GM12878 (cell line): ENCODE measurements around the gene CTIF. TPM values are rescaled to one million over a fixed set of nuclear protein-coding genes. Genes with fewer than 3 reads are reported as not detected.

Source experiments
- ATAC-seq: fragments of 200-7000 bp; cut with Tn5 transposase; 3 replicates; pipeline ENCODE4 v1.9.1; 2020; ENCODE audit warnings: mild to moderate bottlenecking, moderate library complexity
- BruUV-seq: library from RNA; stranded (reverse); fragments of 400-500 nt; replicated peaks from 2 replicates; lab custom pipeline; 2021; lab: Mats Ljungman, UMichigan
- CTCF ChIA-PET: fragments of 300-600 bp; sonication (Branson Sonifier 250); formaldehyde crosslinking; extraction: SDS; loops from one replicate; lab custom pipeline; 2021; ENCODE audit warnings: inconsistent platforms; lab: Yijun Ruan, JAX
- POLR2A ChIA-PET: fragments of 350-600 bp; formaldehyde crosslinking; extraction: SDS; loops from one replicate; lab custom pipeline; 2021; ENCODE audit warnings: inconsistent platforms; lab: Charles Lee
- RAD21 ChIA-PET: fragments of 300-600 bp; sonication (Branson Sonifier 250); formaldehyde crosslinking; loops from one replicate; lab custom pipeline; 2023; ENCODE audit warnings: antibody characterized with exemption; ENCODE audit not compliant: unreplicated experiment; lab: Charles Lee
- SMC1A ChIA-PET: fragments of 300-600 bp; sonication (Branson Sonifier 250); formaldehyde crosslinking; loops from one replicate; lab custom pipeline; 2023; ENCODE audit not compliant: unreplicated experiment, uncharacterized antibody; lab: Charles Lee
- DNase-seq: peaks from one replicate; pipeline ENCODE4 v3.0.0-alpha.2; 2011; ENCODE audit warnings: low read depth, low spot score
- FAIRE-seq: peaks from 3 replicates; lab custom pipeline; 2011; peaks lifted over from hg19 to GRCh38; lab: Jason Lieb, UNC
- H2AFZ ChIP-seq: 2 replicates; pipeline ENCODE4 v1.6.0; 2011; ENCODE audit warnings: low read depth, low read length, control low read depth; ENCODE audit not compliant: control insufficient read depth
- H3K27ac ChIP-seq: 2 replicates; pipeline ENCODE4 v1.5.1; 2011; ENCODE audit warnings: control low read depth; ENCODE audit not compliant: control insufficient read depth, insufficient read depth
- H3K27me3 ChIP-seq, 2 experiments: replicated peaks in 1 of 2; 2 replicates each; pipeline versions ENCODE4 v1.6.0 to v1.6.1; 2011; ENCODE audit warnings: low read length in 1 of 2; ENCODE audit not compliant: control insufficient read depth in 2 of 2, insufficient read depth in 2 of 2
- H3K36me3 ChIP-seq, 2 experiments: 2 replicates each; pipeline ENCODE4 v1.5.1; 2011; ENCODE audit warnings: low read length in 1 of 2; ENCODE audit not compliant: control insufficient read depth in 2 of 2, insufficient read depth in 2 of 2
- H3K4me1 ChIP-seq: 2 replicates; pipeline ENCODE4 v1.6.1; 2011; ENCODE audit warnings: mild to moderate bottlenecking, low read length, moderate library complexity, mixed read lengths; ENCODE audit not compliant: control insufficient read depth, insufficient read depth
- H3K4me2 ChIP-seq: 2 replicates; pipeline ENCODE4 v1.6.0; 2011; ENCODE audit warnings: control low read depth; ENCODE audit not compliant: control insufficient read depth, insufficient read depth
- H3K4me3 ChIP-seq: fragments of 200-600 bp; sonication (generic); 2 replicates; pipeline ENCODE4 v1.5.1; 2016
- H3K79me2 ChIP-seq: 2 replicates; pipeline ENCODE4 v1.6.0; 2011; ENCODE audit warnings: low read length; ENCODE audit not compliant: control insufficient read depth, insufficient read depth
- H3K9ac ChIP-seq: 2 replicates; pipeline ENCODE4 v1.8.0; 2011; ENCODE audit warnings: low read length, control low read depth, mixed read lengths; ENCODE audit not compliant: control insufficient read depth, insufficient read depth
- H3K9me3 ChIP-seq: replicated peaks from 3 replicates; pipeline ENCODE4 v1.5.1; 2011; ENCODE audit warnings: mild to moderate bottlenecking, low read length; ENCODE audit not compliant: control insufficient read depth, insufficient read depth
- H4K20me1 ChIP-seq: 2 replicates; pipeline ENCODE4 v1.6.0; 2011; ENCODE audit not compliant: control insufficient read depth, insufficient read depth
- HCFC1 ChIP-seq: fragments of 150-350 bp; IDR thresholded peaks from 2 replicates; pipeline ENCODE4 v1.6.1; 2014; ENCODE audit warnings: low read length
- HDAC2 ChIP-seq: fragments of 200-600 bp; sonication (generic); IDR thresholded peaks from 2 replicates; pipeline ENCODE4 v1.6.1; 2017
- KLF5 ChIP-seq: fragments of 450-650 bp; IDR thresholded peaks from 2 replicates; pipeline ENCODE4 v1.6.1; 2014; ENCODE audit warnings: mild to moderate bottlenecking; ENCODE audit not compliant: partially characterized antibody
- LARP7 ChIP-seq: fragments of 450-650 bp; IDR thresholded peaks from 2 replicates; pipeline ENCODE4 v1.6.1; 2017; ENCODE audit warnings: mild to moderate bottlenecking
- MEF2B ChIP-seq: fragments of 450-650 bp; IDR thresholded peaks from 2 replicates; pipeline ENCODE4 v1.6.1; 2018; ENCODE audit warnings: mild to moderate bottlenecking, moderate library complexity; ENCODE audit not compliant: partially characterized antibody, poor library complexity, severe bottlenecking
- MYB ChIP-seq: fragments of 150-350 bp; IDR thresholded peaks from 2 replicates; pipeline ENCODE4 v1.6.1; 2014; ENCODE audit warnings: mild to moderate bottlenecking, low read depth, low read length, borderline replicate concordance
- POLR2AphosphoS5 ChIP-seq: IDR thresholded peaks from 2 replicates; pipeline ENCODE4 v1.6.1; 2011; ENCODE audit warnings: mild to moderate bottlenecking, low read length, inconsistent platforms
- RAD21 ChIP-seq: IDR thresholded peaks from 2 replicates; pipeline ENCODE4 v1.6.1; 2011; ENCODE audit warnings: mild to moderate bottlenecking, low read depth, low read length, moderate library complexity; ENCODE audit not compliant: insufficient read depth
- RELA ChIP-seq: fragments of 450-650 bp; IDR thresholded peaks from 2 replicates; pipeline ENCODE4 v1.8.0; 2014; ENCODE audit warnings: borderline replicate concordance; ENCODE audit not compliant: partially characterized antibody
- TCF3 ChIP-seq: IDR thresholded peaks from 2 replicates; pipeline ENCODE4 v1.6.1; 2012; ENCODE audit warnings: low read depth, mild to moderate bottlenecking, low read length, borderline replicate concordance; ENCODE audit not compliant: insufficient read depth
- TCF7 ChIP-seq: IDR thresholded peaks from 2 replicates; pipeline ENCODE4 v1.6.1; 2014; ENCODE audit warnings: antibody characterized with exemption, borderline replicate concordance
- ZNF384 ChIP-seq: IDR thresholded peaks from 2 replicates; pipeline ENCODE4 v1.6.1; 2012; ENCODE audit warnings: low read depth, mild to moderate bottlenecking, low read length, improper control_type of control experiment, borderline replicate concordance
- WGBS: methylation state at CpG from one replicate; pipeline ENCODE4 v1.1.6; 2016; ENCODE audit warnings: low lambda C conversion rate; ENCODE audit not compliant: insufficient replicate concordance, insufficient coverage; ENCODE audit errors: missing lambda C conversion rate; 5-methylcytosine and 5-hydroxymethylcytosine counted together
- in situ Hi-C: fragments of 300-500 bp; cut with MboI; formaldehyde crosslinking; loops from 9 replicates; pipeline ENCODE4 v1.14.3; 2018; ENCODE audit warnings: mixed read lengths
- intact Hi-C: fragments of 100-400 bp; cut with micrococcal nuclease; formaldehyde crosslinking; loops from one replicate; pipeline ENCODE4 v1.14.2; 2022; ENCODE audit not compliant: unreplicated experiment
- polyA plus RNA-seq, 11 experiments: library from polyadenylated mRNA; depleted of rRNA in 4 of 11; unstranded in 6 of 11; stranded (reverse) in 5 of 11; fragments of >200 nt; fragmentation: Nextera tagmentation in 4 of 11; fragmentation: Illumina TruSeq in 1 of 11; extraction: Ambion mirVana in 4 of 11; extraction: Trizol in 1 of 11; gene quantifications; 1 replicate in 1 of 11; 2 replicates in 10 of 11; pipeline versions ENCODE4 v1.2.1 to v1.2.3, GENCODE V29; 2011 to 2016; ENCODE audit warnings: inconsistent platforms in 2 of 11, missing spikeins in 2 of 11, low read depth in 1 of 11
- total RNA-seq, 4 experiments: library from RNA; depleted of rRNA in 3 of 4; stranded (reverse); fragments of >200 nt in 3 of 4; fragmentation: Illumina TruSeq in 1 of 4; extraction: Trizol in 1 of 4; gene quantifications; 2 replicates each; pipeline versions ENCODE4 v1.2.1 to v1.2.3, GENCODE V29; 2013 to 2021

CTIF gene
- total and polyA plus RNA-seq, 10 of the 15 experiments (the other 5 are each of a cell fraction or from before 2014, with no cell fraction given): 0.06 to 11.6 (median 2.5) TPM

GRCh38 chr18:48634975-48635374 lies 96.1 kb downstream of the CTIF start:
- TF ChIP-seq POLR2AphosphoS5 (no peak), MYB (no peak), RELA (no peak), KLF5 (no peak), MEF2B (no peak), TCF7 (no peak), LARP7 (no peak), ZNF384 (no peak), TCF3 (no peak), RAD21 (no peak), HCFC1 (no peak), HDAC2 (no peak)
- POLR2A ChIA-PET: interaction anchor here (0.5 kb wide), 1 partner anchor 1312 kb away, joined by 3 read pairs; no protein-coding TSS in a partner anchor
- no peaks in the 10 kb centered on the region for H4K20me1 ChIP-seq
- in situ Hi-C loops (no loop called here), intact Hi-C loops (no loop called here)
- no peaks in the 10 kb centered on the region for H3K4me1 ChIP-seq
- no peak overlapping the region for H3K4me3 ChIP-seq
- CTCF ChIA-PET: no interaction called here
- DNase-seq: no peak
- H3K36me3 ChIP-seq: no peaks in the 10 kb centered on the region; a peak in 1 of 4 replicates
- no peak overlapping the region for H3K4me2 ChIP-seq
- no peak for ATAC-seq
- SMC1A ChIA-PET: no interaction called here
- no peak overlapping the region for H2AFZ ChIP-seq
- FAIRE-seq: no peak
- H3K9ac ChIP-seq: no peak overlapping the region
- no peaks in the 10 kb centered on the region for H3K9me3 ChIP-seq
- RAD21 ChIA-PET: no interaction called here
- no peaks in the 10 kb centered on the region for H3K79me2 ChIP-seq
- H3K27me3 ChIP-seq: no peaks in the 10 kb centered on the region
- 100% methylated on average over 1 of the region's 1 CpG for WGBS
- BruUV-seq: no TSS peak
- no peak overlapping the region for H3K27ac ChIP-seq
